Small intestine (tissue), 7 donors: Measurements from ENCODE around the gene CTRB1. TPM values are rescaled to one million over a fixed set of nuclear protein-coding genes. Genes with fewer than 3 reads are reported as not detected.
"Not testable (repeated sequence)": the region's sequence is repeated elsewhere in the genome, so short reads cannot be mapped to it uniquely, and the experiment has no call there.

Experiments
- DNase-seq, 2 donors: peaks; one replicate each; pipeline versions ENCODE4 v3.0.0 to v3.0.0-alpha.2; 2013
- FAIRE-seq: peaks from 2 replicates; lab custom pipeline; 2012; peaks lifted over from hg19 to GRCh38; lab: Jason Lieb, UNC
- H3K27ac ChIP-seq, 3 donors: one replicate each; pipeline ENCODE4 v1.5.1; 2013; ENCODE audit warnings: low read length in 2 of 3, mild to moderate bottlenecking in 2 of 3, control low read depth in 1 of 3, inconsistent platforms in 1 of 3, low read depth in 1 of 3, moderate library complexity in 1 of 3
- H3K27me3 ChIP-seq, 3 donors: one replicate each; pipeline ENCODE4 v1.6.1; 2013; ENCODE audit warnings: low read length in 3 of 3, inconsistent platforms in 1 of 3; ENCODE audit not compliant: control insufficient read depth in 3 of 3, insufficient read depth in 3 of 3
- H3K36me3 ChIP-seq, 3 donors: one replicate each; pipeline ENCODE4 v1.6.1; 2013; ENCODE audit warnings: low read length in 3 of 3, inconsistent platforms in 1 of 3, low read depth in 1 of 3, mild to moderate bottlenecking in 1 of 3, moderate library complexity in 1 of 3; ENCODE audit not compliant: control insufficient read depth in 3 of 3, insufficient read depth in 2 of 3
- H3K4me1 ChIP-seq, 3 donors: one replicate each; pipeline ENCODE4 v1.6.1; 2013; ENCODE audit warnings: low read length in 2 of 3, inconsistent platforms in 1 of 3, low read depth in 1 of 3, mild to moderate bottlenecking in 1 of 3, moderate library complexity in 1 of 3; ENCODE audit not compliant: control insufficient read depth in 3 of 3, insufficient read depth in 2 of 3
- H3K4me3 ChIP-seq, 3 donors: one replicate each; pipeline ENCODE4 v1.5.1; 2013; ENCODE audit warnings: low read length in 3 of 3, control low read depth in 1 of 3, inconsistent platforms in 1 of 3, low read depth in 1 of 3, mild to moderate bottlenecking in 1 of 3, moderate library complexity in 1 of 3
- H3K9me3 ChIP-seq, 2 donors: one replicate each; pipeline ENCODE4 v1.6.1; 2013; ENCODE audit warnings: low read depth in 1 of 2, low read length in 1 of 2; ENCODE audit not compliant: control insufficient read depth in 2 of 2, insufficient read depth in 1 of 2
- WGBS, 3 donors: extraction: QIAGEN DNeasy Blood & Tissue Kit; methylation state at CpG; one replicate each; pipeline ENCODE4 v1.1.7; 2013; 5-methylcytosine and 5-hydroxymethylcytosine counted together
- polyA plus RNA-seq, 4 donors: library from polyadenylated mRNA; stranded (reverse) in 3 of 4; unstranded in 1 of 4; fragments of 200-250 nt in 3 of 4; fragments of 120-200 nt in 1 of 4; gene quantifications; one replicate each; pipeline versions ENCODE4 v1.2.1 to v1.2.3, GENCODE V29; 2013
- donor health status: healthy with polysubstance abuse.
- donor health status: control.
- donor health status: control.
- donor health status: Bipolar disorder and iron deficiency.
- donor health status: healthy.

Gene CTRB1
- polyA plus RNA-seq, 4 donors: 0.04 to 23.7 (median 3.6) TPM

DNA sequence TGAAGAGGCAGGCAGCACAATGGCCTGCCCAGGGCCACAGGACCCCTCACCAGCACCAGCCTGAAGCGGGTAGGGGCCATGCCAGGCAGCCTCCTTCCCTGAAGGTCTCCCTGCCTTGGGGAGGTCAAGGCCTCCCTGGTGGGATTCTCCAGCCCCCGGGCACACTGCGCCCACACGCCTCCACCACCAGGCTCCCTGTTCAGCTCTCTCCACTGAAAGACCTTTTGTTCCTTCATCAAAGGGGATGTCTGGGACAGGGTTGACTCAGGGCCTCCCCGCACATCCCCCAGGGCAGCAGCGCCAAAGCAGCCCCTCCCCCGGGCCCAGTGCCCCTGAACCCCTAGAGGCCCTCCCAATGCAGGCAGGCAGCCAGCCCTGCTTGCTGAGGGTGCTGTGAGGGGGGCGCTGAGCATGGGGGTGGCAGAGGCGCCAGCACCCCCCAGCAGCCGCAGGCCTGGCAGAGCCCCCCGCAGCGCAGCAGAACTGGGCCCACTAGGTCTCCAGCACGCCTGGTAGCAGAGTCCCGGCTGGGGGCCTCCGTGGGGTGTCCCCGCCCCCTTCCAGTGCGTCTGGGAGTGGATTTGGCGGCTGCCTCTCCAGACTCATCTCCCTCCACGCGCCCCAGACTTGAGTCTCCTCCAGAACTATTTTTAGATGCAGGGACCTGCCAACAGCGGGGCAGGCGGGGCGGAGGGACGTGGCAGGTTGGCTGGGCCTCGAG lies 19.5 kb downstream of the CTRB1 start:
- peaks cover 6 to 99% (median 17%) of the 10 kb centered on the region in 3 donors for H3K36me3 ChIP-seq
- WGBS, 3 donors: 49 to 60% (median 53%) methylated on average over 22 to 25 of the region's 25 CpGs
- peak overlapping the region in 1 of 3 donors; percentile 71 for H3K27ac ChIP-seq
- no peak for DNase-seq
- H3K4me3 ChIP-seq: no peak overlapping the region
- peaks cover 0 to 23% (median 0%) of the 10 kb centered on the region in 3 donors for H3K4me1 ChIP-seq
- no peak for FAIRE-seq
- H3K9me3 ChIP-seq: no peaks in the 10 kb centered on the region
- H3K27me3 ChIP-seq: no peaks in the 10 kb centered on the region

DNA sequence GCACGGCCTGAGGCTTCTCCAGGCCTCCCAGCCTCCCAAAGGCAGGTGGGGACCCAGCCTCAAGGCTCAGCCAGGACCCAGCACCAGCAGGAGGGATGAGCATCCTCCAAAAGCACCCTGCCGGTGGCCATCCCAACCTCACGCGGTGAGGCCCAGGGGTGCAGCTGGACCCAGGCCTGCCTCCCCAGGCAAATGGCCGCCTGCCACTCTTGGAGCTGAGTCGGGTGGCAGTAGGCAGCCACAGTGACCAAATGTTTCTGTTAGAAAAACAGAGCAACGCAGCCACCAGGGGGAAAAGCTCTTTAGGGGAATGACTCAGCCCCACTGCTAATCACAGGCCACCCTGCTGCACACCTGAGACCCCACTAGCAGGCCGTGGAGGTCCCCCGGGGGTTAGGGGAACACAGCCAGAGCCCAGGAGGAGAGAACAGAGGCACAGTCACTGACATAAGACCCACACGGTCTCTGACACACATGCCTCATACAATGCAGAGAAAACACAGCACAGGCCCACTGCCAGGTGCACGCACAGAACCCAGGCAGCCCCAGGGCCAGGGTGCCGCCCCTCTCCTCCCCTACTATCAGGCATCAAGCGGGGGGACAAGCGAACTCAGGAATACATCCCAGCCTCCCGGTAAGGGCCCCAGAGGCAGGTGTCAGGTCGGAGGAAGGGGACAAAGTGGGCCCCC lies 20.2 kb downstream of the CTRB1 start:
- DNase-seq (no peak), FAIRE-seq (no peak)
- WGBS, 3 donors: 64 to 82% (median 69%) methylated on average over 16 of the region's 16 CpGs
- Histone ChIP-seq H3K27ac (peak overlapping the region in 2 of 3 donors; percentile 29 to 71), H3K9me3 (no peaks in the 10 kb centered on the region), H3K36me3 (peaks cover 5 to 99% (median 13%) of the 10 kb centered on the region in 3 donors), H3K27me3 (no peaks in the 10 kb centered on the region), H3K4me1 (peaks cover 0 to 27% (median 2%) of the 10 kb centered on the region in 3 donors), H3K4me3 (no peak overlapping the region)

- 84 to 91% (median 87%) methylated on average over 15 to 19 of the region's 19 CpGs for WGBS, 3 donors
- DNase-seq: no peak
- FAIRE-seq: no peak
- H3K27me3 ChIP-seq: no peaks in the 10 kb centered on the region
- H3K9me3 ChIP-seq: no peaks in the 10 kb centered on the region
- peak overlapping the region in 2 of 3 donors; percentile 5 to 71 for H3K27ac ChIP-seq
- H3K4me1 ChIP-seq: peaks cover 0 to 28% (median 8%) of the 10 kb centered on the region in 3 donors
- no peak overlapping the region for H3K4me3 ChIP-seq
- peaks cover 5 to 99% (median 9%) of the 10 kb centered on the region in 3 donors for H3K36me3 ChIP-seq
Observed at GRCh38 chr16:75239542-75240122, 20.8 kb downstream of the CTRB1 start.

DNA sequence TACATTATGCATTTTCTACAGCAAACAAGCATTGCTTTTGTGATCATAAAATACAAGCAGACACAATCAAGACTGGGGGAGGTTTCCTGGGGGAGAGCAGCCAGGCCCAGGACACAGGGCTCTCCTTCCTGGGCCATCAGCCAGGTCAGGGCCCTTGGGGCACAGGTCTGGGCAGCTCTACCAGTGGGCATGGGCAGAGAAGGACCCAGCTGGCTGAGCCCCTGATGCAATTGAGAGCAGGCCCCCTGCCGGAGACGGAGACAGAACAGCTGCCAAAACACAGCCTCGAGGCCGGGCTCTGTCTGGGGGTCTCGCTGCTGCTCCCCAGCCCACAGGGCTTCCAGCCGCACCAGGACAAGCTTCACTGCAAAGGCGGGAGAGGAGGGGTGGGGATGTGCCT lies 21.8 kb downstream of the CTRB1 start:
- H3K36me3 ChIP-seq: peaks cover 0 to 89% (median 5%) of the 10 kb centered on the region in 3 donors
- DNase-seq, H3K27ac ChIP-seq, H3K9me3 ChIP-seq, H3K27me3 ChIP-seq, FAIRE-seq, H3K4me3 ChIP-seq: not testable (repeated sequence)
- WGBS, 3 donors: 81 to 98% (median 92%) methylated on average over 7 of the region's 7 CpGs
- H3K4me1 ChIP-seq: peaks cover 0 to 38% (median 9%) of the 10 kb centered on the region in 3 donors

GRCh38 chr16:75241412-75241811 lies 22.6 kb downstream of the CTRB1 start:
- H3K36me3 ChIP-seq: peaks cover 0 to 86% (median 4%) of the 10 kb centered on the region in 3 donors
- DNase-seq (no peak), FAIRE-seq (no peak)
- no peak overlapping the region for H3K4me3 ChIP-seq
- no peaks in the 10 kb centered on the region for H3K27me3 ChIP-seq
- no peak overlapping the region for H3K27ac ChIP-seq
- H3K4me1 ChIP-seq: peaks cover 0 to 46% (median 9%) of the 10 kb centered on the region in 3 donors
- 75 to 80% (median 80%) methylated on average over 8 of the region's 8 CpGs for WGBS, 3 donors
- H3K9me3 ChIP-seq: no peaks in the 10 kb centered on the region

DNA sequence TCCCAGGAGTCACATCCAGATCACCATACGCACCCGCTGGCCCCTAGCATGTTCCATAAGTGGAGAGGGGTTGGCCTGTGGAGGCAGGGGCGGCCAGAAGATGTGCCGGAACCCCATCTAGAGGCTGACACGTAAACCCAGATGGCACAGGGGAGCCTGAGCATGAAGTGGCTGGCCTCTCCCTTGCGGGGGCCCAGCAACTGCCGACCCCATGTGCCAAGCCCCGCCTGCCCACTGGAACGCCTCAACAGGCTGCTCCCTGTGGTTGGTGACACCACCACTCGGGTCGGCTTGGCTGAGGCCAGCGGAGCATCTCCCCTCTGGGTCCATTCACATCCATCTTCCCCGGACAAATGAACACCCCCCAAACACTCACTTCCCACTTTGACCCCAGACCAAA lies 23.2 kb downstream of the CTRB1 start:
- Histone ChIP-seq H3K36me3 (peaks cover 0 to 86% (median 4%) of the 10 kb centered on the region in 3 donors), H3K4me1 (peaks cover 0 to 52% (median 9%) of the 10 kb centered on the region in 3 donors), H3K27ac (no peak overlapping the region), H3K9me3 (no peaks in the 10 kb centered on the region), H3K4me3 (no peak overlapping the region), H3K27me3 (no peaks in the 10 kb centered on the region)
- DNase-seq: no peak
- FAIRE-seq: no peak
- WGBS, 3 donors: 91 to 94% (median 92%) methylated on average over 11 to 13 of the region's 13 CpGs

DNA sequence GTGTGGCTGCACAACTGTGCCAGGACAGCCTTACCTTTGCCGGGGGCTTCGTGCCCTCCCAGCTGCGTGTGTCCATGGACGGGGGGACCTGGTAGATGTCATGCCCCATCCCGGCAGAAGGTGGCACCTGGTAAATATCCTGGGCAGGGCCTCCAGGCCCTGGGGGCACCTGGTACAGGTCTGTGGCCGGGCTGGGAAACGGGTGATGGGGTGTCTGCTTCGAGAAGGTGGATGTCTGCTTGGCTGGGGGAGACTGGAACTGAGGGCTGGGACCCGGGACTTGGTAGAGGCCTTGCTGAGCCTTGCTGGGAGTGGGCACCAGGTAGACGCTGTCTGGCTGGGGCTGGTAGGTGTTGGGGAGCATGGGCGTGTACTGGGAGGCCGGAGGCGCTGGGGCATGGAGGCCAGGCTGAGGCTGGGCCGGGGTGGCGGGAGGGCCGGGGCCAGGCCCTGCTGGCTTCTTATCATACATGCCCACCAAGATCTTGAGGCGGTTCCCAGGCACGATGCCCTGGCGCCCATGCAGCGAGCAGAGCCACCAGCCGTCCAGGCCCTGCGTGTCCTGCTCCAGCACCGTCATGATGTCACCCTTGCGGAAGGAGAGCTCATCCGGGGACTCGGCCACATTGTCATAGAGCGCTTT lies 23.8 kb downstream of the CTRB1 start:
- not testable (repeated sequence) for FAIRE-seq, DNase-seq, H3K4me3 ChIP-seq, H3K9me3 ChIP-seq, H3K27ac ChIP-seq, H3K27me3 ChIP-seq
- H3K4me1 ChIP-seq: peaks cover 0 to 56% (median 9%) of the 10 kb centered on the region in 3 donors
- 90 to 92% (median 91%) methylated on average over 26 to 27 of the region's 27 CpGs for WGBS, 3 donors
- H3K36me3 ChIP-seq: peaks cover 0 to 86% (median 4%) of the 10 kb centered on the region in 3 donors
